Bone marrow (tissue), 2 donors: ENCODE data around the gene PACSIN3.

ENCODE experiments used
- DNase-seq, 2 donors: peaks; one replicate each; lab custom pipeline; 2025; lab: John Stamatoyannopoulos, UW

Gene PACSIN3

GRCh38 chr11:47152953-47153950, 33.0 kb downstream of the PACSIN3 start:
- peak; percentile 10 to 47 for DNase-seq

- no peak for DNase-seq
Measured at GRCh38 chr11:47152126-47152952, 33.9 kb downstream of the PACSIN3 start.

GRCh38 chr11:47149782-47150181, 36.5 kb downstream of the PACSIN3 start:
- no peak for DNase-seq

GRCh38 chr11:47148903-47149531, 37.2 kb downstream of the PACSIN3 start:
- no peak for DNase-seq

- DNase-seq, result no peak
Measured at GRCh38 chr11:47148270-47148669, 38.0 kb downstream of the PACSIN3 start.

- DNase-seq, result no peak
Measured at GRCh38 chr11:47147681-47148080, 38.6 kb downstream of the PACSIN3 start.

GRCh38 chr11:47147250-47147649, 39.0 kb downstream of the PACSIN3 start:
- no peak for DNase-seq

- no peak for DNase-seq
Measured at GRCh38 chr11:47144541-47144940, 41.7 kb downstream of the PACSIN3 start.

GRCh38 chr11:47143322-47143721, 42.9 kb downstream of the PACSIN3 start:
- DNase-seq, result no peak

- no peak for DNase-seq
Measured at GRCh38 chr11:47139878-47140277, 46.4 kb downstream of the PACSIN3 start.

- DNase-seq, result no peak
Measured at GRCh38 chr11:47137476-47137875, 48.8 kb downstream of the PACSIN3 start.

- DNase-seq, result no peak
Measured at GRCh38 chr11:47136921-47137320, 49.3 kb downstream of the PACSIN3 start.

GRCh38 chr11:47136327-47136726, 49.9 kb downstream of the PACSIN3 start:
- DNase-seq, result no peak

- DNase-seq, result no peak
Measured at GRCh38 chr11:47132981-47133380, 53.3 kb downstream of the PACSIN3 start.

- DNase-seq, result no peak
Measured at GRCh38 chr11:47132490-47132889, 53.7 kb downstream of the PACSIN3 start.

- DNase-seq, result no peak
Measured at GRCh38 chr11:47131136-47131535, 55.1 kb downstream of the PACSIN3 start.

GRCh38 chr11:47130543-47130942, 55.7 kb downstream of the PACSIN3 start:
- no peak for DNase-seq
